Activated CD8-positive, alpha-beta memory T cell treated with anti-CD3 and anti-CD28 coated beads, Interleukin-2, amount 10 ng/mL, durations not matched to agents 7 days and 5 days (primary cell): ENCODE data around the gene KDM7A. TPM values are rescaled to one million over a fixed set of nuclear protein-coding genes. Genes with fewer than 3 reads are reported as not detected.
A peak's percentile ranks its signal among the peaks of the same experiment; 100 is the strongest.
"Not testable (repeated sequence)": the region's sequence is repeated elsewhere in the genome, so short reads cannot be mapped to it uniquely, and the experiment has no call there.

Experiments used
- ATAC-seq: fragments of 150-1000 bp; cut with Tn5 transposase; one replicate; pipeline ENCODE4 v1.10.0; 2021; ENCODE audit warnings: moderate library complexity
- CTCF ChIA-PET: fragments of 350-600 bp; sonication (Branson Sonifier 250); formaldehyde crosslinking; loops from one replicate; lab custom pipeline; 2021; ENCODE audit warnings: antibody characterized with exemption; lab: Charles Lee
- DNase-seq: peaks from one replicate; pipeline ENCODE4 v3.0.0-alpha.2; 2020
- H3K27ac Mint-ChIP-seq: one replicate; pipeline ENCODE4 v1.8.0; 2021; ENCODE audit warnings: mild to moderate bottlenecking, mixed read lengths
- H3K27me3 Mint-ChIP-seq: one replicate; pipeline ENCODE4 v1.8.0; 2021; ENCODE audit warnings: mixed read lengths
- H3K36me3 Mint-ChIP-seq: one replicate; pipeline ENCODE4 v1.8.0; 2021; ENCODE audit warnings: mild to moderate bottlenecking, mixed read lengths
- H3K4me1 Mint-ChIP-seq: one replicate; pipeline ENCODE4 v1.8.0; 2021; ENCODE audit warnings: mixed read lengths
- H3K4me3 Mint-ChIP-seq: one replicate; pipeline ENCODE4 v1.8.0; 2021; ENCODE audit warnings: mild to moderate bottlenecking, moderate library complexity, mixed read lengths
- H3K9me3 Mint-ChIP-seq: one replicate; pipeline ENCODE4 v1.8.0; 2022; ENCODE audit warnings: low read depth, mixed read lengths
- total RNA-seq, 2 experiments: library from RNA; stranded (reverse); gene quantifications; one replicate each; pipeline ENCODE4 v1.2.3, GENCODE V29; 2021

KDM7A gene
- total RNA-seq, 2 experiments from 2014 or later: 7.3 to 13.1 TPM

DNA sequence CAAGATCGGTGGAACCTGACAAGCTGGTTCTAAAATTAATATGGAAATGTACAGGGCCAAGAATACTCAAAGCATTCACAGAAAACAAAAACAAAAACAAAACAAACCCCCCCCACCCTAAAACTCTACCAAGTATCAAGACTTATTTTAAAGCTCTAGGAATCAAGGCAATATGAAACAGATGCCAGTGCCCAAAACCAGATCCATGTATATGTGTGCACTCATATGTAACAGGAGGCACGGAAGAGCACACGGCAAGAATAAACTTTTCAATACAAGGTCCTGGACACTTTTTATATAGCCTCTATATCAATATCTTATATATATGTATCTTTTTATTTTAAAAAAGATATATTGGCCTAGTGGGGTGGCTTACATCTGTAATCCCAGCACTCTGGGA lies 35.5 kb downstream of the KDM7A start:
- Mint-ChIP-seq H3K9me3 (no peaks in the 10 kb centered on the region), H3K27ac (no peak overlapping the region)

GRCh38 chr7:140137078-140137477 lies 39.7 kb downstream of the KDM7A start:
- DNase-seq: no peak
- CTCF ChIA-PET: no interaction called here
- no peak overlapping the region for H3K27ac Mint-ChIP-seq
- H3K9me3 Mint-ChIP-seq: no peaks in the 10 kb centered on the region
- H3K4me3 Mint-ChIP-seq: no peak overlapping the region
- H3K36me3 Mint-ChIP-seq: peaks cover 9% of the 10 kb centered on the region
- ATAC-seq: no peak
- H3K27me3 Mint-ChIP-seq: no peaks in the 10 kb centered on the region
- H3K4me1 Mint-ChIP-seq: peaks cover 2% of the 10 kb centered on the region

More for the DNA sequence above, 35.5 kb downstream of the KDM7A start:
- DNase-seq (no peak), ATAC-seq (no peak)
- Mint-ChIP-seq H3K4me3 (no peak overlapping the region), H3K27me3 (no peaks in the 10 kb centered on the region), H3K4me1 (peaks cover 2% of the 10 kb centered on the region), H3K36me3 (peaks cover 22% of the 10 kb centered on the region)
- CTCF ChIA-PET: interaction anchor here (0.7 kb wide), 1 partner anchor 10 kb away, joined by 4 read pairs; no protein-coding TSS in a partner anchor

DNA sequence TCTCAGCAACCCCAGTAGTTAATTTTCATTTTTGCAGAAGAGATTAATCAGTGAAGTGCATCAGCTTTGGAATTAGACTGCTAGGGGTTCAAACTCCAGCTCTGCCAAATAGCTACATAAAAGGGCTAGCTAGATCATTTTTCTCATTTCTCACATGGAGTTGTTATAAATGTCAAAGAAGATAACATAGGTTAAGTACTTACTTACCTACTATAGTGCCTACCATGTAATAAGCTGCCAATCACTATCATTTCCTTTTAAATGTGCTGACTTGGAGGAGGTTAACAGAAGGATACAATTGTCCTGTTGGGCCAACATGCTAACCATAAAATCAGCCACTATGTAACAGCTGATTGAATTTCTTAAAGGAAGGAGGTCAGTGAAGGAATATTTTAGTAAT lies 40.7 kb downstream of the KDM7A start:
- no peak for ATAC-seq
- DNase-seq: no peak
- Mint-ChIP-seq H3K27me3 (no peaks in the 10 kb centered on the region), H3K4me3 (no peak overlapping the region), H3K27ac (no peak overlapping the region), H3K36me3 (peaks cover 15% of the 10 kb centered on the region), H3K4me1 (peaks cover 2% of the 10 kb centered on the region), H3K9me3 (no peaks in the 10 kb centered on the region)
- CTCF ChIA-PET: no interaction called here

- no peak overlapping the region for H3K27ac Mint-ChIP-seq
These were observed 42.7 kb downstream of the KDM7A start for GRCh38 chr7:140134039-140134438.

DNA sequence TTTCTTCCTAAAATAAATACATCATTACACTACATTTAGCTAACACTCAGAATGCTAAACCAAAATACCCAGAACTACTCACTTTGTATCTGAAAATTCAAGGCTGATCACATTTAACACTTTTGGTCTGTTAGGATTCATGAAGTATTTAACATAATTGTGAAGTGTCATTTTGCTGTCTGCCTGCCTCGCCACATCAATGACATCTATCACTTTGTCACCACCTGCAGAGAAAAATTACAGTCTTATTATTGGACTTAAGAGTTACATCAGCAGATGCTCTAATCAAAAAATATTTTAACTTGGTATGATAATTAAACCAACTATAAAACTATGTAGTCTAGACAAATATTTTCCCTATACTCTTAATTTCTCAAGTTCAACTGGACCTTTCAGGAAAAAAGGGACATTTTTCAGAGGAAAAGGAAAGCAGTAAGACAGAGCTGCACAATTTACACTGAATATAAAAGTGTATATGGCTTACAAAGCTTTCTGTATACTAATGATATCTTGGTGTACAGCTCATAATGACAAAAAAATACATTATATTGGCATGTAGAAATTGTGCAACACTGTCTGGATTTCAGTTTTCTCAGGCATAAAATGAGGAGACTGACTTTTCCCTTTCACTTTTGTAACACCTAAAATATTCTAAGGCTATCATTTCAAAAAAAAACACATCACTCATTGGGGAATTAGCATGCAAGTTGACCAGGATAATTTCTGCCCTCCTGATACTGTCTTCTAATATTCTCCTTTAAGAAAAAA lies 49.2 kb downstream of the KDM7A start:
- CTCF ChIA-PET: interaction anchor here (0.6 kb wide), 1 partner anchor 16 kb away, joined by 3 read pairs; no protein-coding TSS in a partner anchor
- DNase-seq: no peak
- no peaks in the 10 kb centered on the region for H3K9me3 Mint-ChIP-seq
- H3K27ac Mint-ChIP-seq: no peak overlapping the region
- no peak for ATAC-seq
- peaks cover 38% of the 10 kb centered on the region for H3K36me3 Mint-ChIP-seq
- no peak overlapping the region for H3K4me3 Mint-ChIP-seq
- H3K27me3 Mint-ChIP-seq: no peaks in the 10 kb centered on the region
- H3K4me1 Mint-ChIP-seq: no peaks in the 10 kb centered on the region

More at GRCh38 chr7:140134039-140134438, 42.7 kb downstream of the KDM7A start:
- H3K36me3 Mint-ChIP-seq: peaks cover 19% of the 10 kb centered on the region
- peaks cover 2% of the 10 kb centered on the region for H3K4me1 Mint-ChIP-seq
- H3K27me3 Mint-ChIP-seq: no peaks in the 10 kb centered on the region
- no peaks in the 10 kb centered on the region for H3K9me3 Mint-ChIP-seq
- CTCF ChIA-PET: no interaction called here
- no peak overlapping the region for H3K4me3 Mint-ChIP-seq
- no peak for ATAC-seq
- no peak for DNase-seq

DNA sequence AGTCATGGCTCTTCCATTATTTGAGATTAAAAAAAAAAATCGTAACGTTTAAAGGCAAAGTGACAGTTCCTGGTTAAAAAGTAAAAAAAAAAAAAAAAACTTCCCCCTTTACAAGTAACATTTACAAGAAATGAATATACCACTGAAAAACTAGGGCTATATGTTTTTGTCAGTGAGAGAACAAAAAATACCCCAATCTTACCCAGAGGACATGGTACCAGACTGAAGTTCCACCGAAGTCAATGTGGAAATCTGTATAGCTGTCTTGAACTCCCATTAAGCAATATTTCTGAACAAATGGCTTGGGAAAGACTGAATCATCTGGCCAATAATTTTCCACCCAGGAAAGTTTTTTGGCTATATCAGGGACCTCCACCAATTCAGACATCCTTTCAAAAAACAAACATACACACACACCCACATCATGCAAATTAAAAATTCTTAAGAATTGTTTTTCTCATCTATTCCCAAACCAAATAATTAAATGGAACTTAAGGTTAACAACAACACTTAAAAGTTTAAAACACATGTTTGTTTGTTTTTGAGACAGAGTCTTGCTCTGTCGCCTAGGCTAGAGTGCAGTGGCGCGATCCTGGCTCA lies 50.2 kb downstream of the KDM7A start:
- Mint-ChIP-seq H3K9me3 (no peaks in the 10 kb centered on the region), H3K4me3 (no peak overlapping the region), H3K27ac (no peak overlapping the region), H3K36me3 (peaks cover 34% of the 10 kb centered on the region), H3K27me3 (no peaks in the 10 kb centered on the region), H3K4me1 (no peaks in the 10 kb centered on the region)
- CTCF ChIA-PET: no interaction called here
- no peak for ATAC-seq
- no peak for DNase-seq

GRCh38 chr7:140122965-140123364 lies 53.8 kb downstream of the KDM7A start:
- Mint-ChIP-seq H3K4me1 (no peaks in the 10 kb centered on the region), H3K36me3 (peaks cover 30% of the 10 kb centered on the region), H3K27me3 (no peaks in the 10 kb centered on the region), H3K27ac (no peak overlapping the region), H3K4me3 (no peak overlapping the region), H3K9me3 (no peaks in the 10 kb centered on the region)
- DNase-seq (no peak), ATAC-seq (no peak)
- CTCF ChIA-PET: interaction anchor here (1.0 kb wide), 1 partner anchor 26 kb away, joined by 3 read pairs; no protein-coding TSS in a partner anchor

DNA sequence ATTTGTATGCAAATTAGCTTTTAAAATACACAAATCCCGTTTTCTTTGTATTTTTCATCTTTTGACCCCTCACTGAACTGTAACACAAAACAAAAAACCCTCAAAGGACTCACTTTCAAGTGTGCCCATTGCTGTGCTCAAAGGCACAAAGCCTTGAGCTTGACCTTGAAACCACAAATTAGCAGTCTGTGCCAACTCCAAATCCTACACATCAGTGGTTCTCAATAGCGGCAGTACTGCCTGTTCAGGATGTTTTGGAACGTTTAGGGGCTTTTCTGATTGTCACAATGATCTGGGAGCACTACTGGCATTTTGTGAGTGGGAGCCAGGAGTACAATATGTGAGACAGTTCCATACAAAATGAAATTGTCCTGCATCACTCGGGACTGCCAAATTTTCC lies 55.5 kb downstream of the KDM7A start:
- CTCF ChIA-PET: no interaction called here
- H3K27ac Mint-ChIP-seq: no peak overlapping the region
- no peaks in the 10 kb centered on the region for H3K27me3 Mint-ChIP-seq
- ATAC-seq: no peak
- H3K36me3 Mint-ChIP-seq: peaks cover 23% of the 10 kb centered on the region
- no peak for DNase-seq
- H3K4me1 Mint-ChIP-seq: no peaks in the 10 kb centered on the region
- no peaks in the 10 kb centered on the region for H3K9me3 Mint-ChIP-seq
- no peak overlapping the region for H3K4me3 Mint-ChIP-seq

DNA sequence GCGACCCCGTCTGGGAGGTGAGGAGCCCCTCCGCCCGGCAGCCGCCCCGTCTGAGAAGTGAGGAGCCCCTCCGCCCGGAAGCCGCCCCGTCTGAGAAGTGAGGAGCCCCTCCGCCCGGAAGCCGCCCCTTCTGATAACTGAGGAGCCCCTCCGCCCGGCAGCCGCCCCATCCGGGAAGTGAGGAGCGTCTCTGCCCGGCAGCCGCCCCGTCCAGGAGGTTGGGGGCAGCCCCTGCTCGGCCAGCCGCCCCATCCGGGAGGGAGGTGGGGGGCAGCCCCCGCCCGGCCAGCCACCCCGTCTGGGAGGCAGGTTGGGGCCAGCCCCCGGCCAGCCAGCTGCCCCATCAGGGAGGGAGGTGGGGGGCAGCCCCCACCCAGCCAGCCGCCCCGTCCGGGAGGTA lies 62.0 kb downstream of the KDM7A start:
- H3K27ac Mint-ChIP-seq, H3K4me1 Mint-ChIP-seq, H3K9me3 Mint-ChIP-seq, ATAC-seq, H3K27me3 Mint-ChIP-seq, DNase-seq, CTCF ChIA-PET, H3K4me3 Mint-ChIP-seq: not testable (repeated sequence)
- H3K36me3 Mint-ChIP-seq: peaks cover 36% of the 10 kb centered on the region

GRCh38 chr7:140108777-140109176 lies 68.0 kb downstream of the KDM7A start:
- DNase-seq, H3K27ac Mint-ChIP-seq, H3K4me1 Mint-ChIP-seq, H3K9me3 Mint-ChIP-seq, H3K27me3 Mint-ChIP-seq, H3K4me3 Mint-ChIP-seq, ATAC-seq: not testable (repeated sequence)
- peaks cover 46% of the 10 kb centered on the region for H3K36me3 Mint-ChIP-seq
- CTCF ChIA-PET: interaction anchor here (0.7 kb wide), 1 partner anchor 184 kb away, joined by 3 read pairs; no protein-coding TSS in a partner anchor

- H3K27me3 Mint-ChIP-seq: no peaks in the 10 kb centered on the region
- H3K27ac Mint-ChIP-seq: no peak overlapping the region
- ATAC-seq: no peak
- DNase-seq: no peak
- H3K4me1 Mint-ChIP-seq: no peaks in the 10 kb centered on the region
- H3K36me3 Mint-ChIP-seq: peaks cover 67% of the 10 kb centered on the region
- H3K4me3 Mint-ChIP-seq: no peak overlapping the region
- no peaks in the 10 kb centered on the region for H3K9me3 Mint-ChIP-seq
- CTCF ChIA-PET: interaction anchor here (1.0 to 1.2 kb wide), 2 partner anchors 16 to 27 kb away, joined by 3 read pairs; no protein-coding TSS in a partner anchor
These were observed 80.3 kb downstream of the KDM7A start for GRCh38 chr7:140096459-140096858.

GRCh38 chr7:140093375-140093774 lies 83.4 kb downstream of the KDM7A start:
- peaks cover 63% of the 10 kb centered on the region for H3K36me3 Mint-ChIP-seq
- H3K4me3 Mint-ChIP-seq: no peak overlapping the region
- no peaks in the 10 kb centered on the region for H3K4me1 Mint-ChIP-seq
- DNase-seq (no peak), ATAC-seq (no peak)
- peak overlapping the region; percentile 15 for H3K27ac Mint-ChIP-seq
- no peaks in the 10 kb centered on the region for H3K27me3 Mint-ChIP-seq
- CTCF ChIA-PET: no interaction called here
- no peaks in the 10 kb centered on the region for H3K9me3 Mint-ChIP-seq

DNA sequence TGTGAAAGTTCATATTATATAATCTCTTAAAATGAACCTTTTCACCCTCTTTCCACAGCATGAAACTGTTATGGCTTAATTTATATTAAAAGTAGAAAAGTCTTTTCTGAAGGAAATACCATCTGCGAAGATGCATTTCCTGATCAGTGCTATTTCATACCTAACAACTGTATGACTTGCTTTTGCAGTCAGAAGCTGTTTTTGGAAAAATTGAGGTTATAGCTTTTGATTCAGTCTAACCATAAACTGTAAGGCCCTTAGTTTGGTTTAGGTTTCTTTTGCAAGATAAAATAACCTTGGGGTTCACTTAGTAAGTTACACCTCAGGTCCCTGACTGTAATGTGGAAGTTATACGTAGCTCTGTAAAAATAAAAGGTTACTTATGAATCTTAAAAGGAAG lies 91.3 kb downstream of the KDM7A start:
- DNase-seq (no peak), ATAC-seq (no peak)
- Mint-ChIP-seq H3K4me1 (peaks cover 29% of the 10 kb centered on the region), H3K27ac (no peak overlapping the region), H3K36me3 (peaks cover 6% of the 10 kb centered on the region), H3K4me3 (no peak overlapping the region), H3K9me3 (no peaks in the 10 kb centered on the region), H3K27me3 (no peaks in the 10 kb centered on the region)
- CTCF ChIA-PET: no interaction called here

GRCh38 chr7:140084972-140085371 lies 91.8 kb downstream of the KDM7A start:
- peak; percentile 96 for ATAC-seq
- CTCF ChIA-PET: no interaction called here
- H3K4me1 Mint-ChIP-seq: peaks cover 29% of the 10 kb centered on the region
- peaks cover 4% of the 10 kb centered on the region for H3K36me3 Mint-ChIP-seq
- H3K27me3 Mint-ChIP-seq: peaks cover 4% of the 10 kb centered on the region
- peak; percentile 89 for DNase-seq
- H3K27ac Mint-ChIP-seq: peak overlapping the region; percentile 55
- peak overlapping the region; percentile 21 for H3K4me3 Mint-ChIP-seq
- H3K9me3 Mint-ChIP-seq: no peaks in the 10 kb centered on the region
